Keratinocyte (primary cell): Measurements from ENCODE around the gene CASZ1. TPM values are rescaled to one million over a fixed set of nuclear protein-coding genes. Genes with fewer than 3 reads are reported as not detected.

Experiments used
- DNase-seq: peaks from one replicate; pipeline ENCODE4 v3.0.0-alpha.2; 2011; ENCODE audit warnings: low read depth, missing footprints, low spot score
- FAIRE-seq: peaks from 2 replicates; lab custom pipeline; 2011; peaks lifted over from hg19 to GRCh38; lab: Jason Lieb, UNC
- H2AFZ ChIP-seq: 2 replicates; pipeline ENCODE4 v1.6.0; 2012; ENCODE audit warnings: low read length, control low read depth, inconsistent platforms; ENCODE audit not compliant: control insufficient read depth
- H3K27ac ChIP-seq: 2 replicates; pipeline ENCODE4 v1.5.1; 2011; ENCODE audit warnings: low read length; ENCODE audit not compliant: control insufficient read depth, insufficient read depth
- H3K27me3 ChIP-seq: 3 replicates; pipeline ENCODE4 v1.6.0; 2011; ENCODE audit warnings: low read length; ENCODE audit not compliant: control insufficient read depth, insufficient read depth; ENCODE audit errors: extremely low read depth
- H3K36me3 ChIP-seq, 2 experiments: 2 replicates in 1 of 2; 3 replicates in 1 of 2; pipeline ENCODE4 v1.5.1; 2011; ENCODE audit warnings: low read length in 2 of 2, mild to moderate bottlenecking in 1 of 2; ENCODE audit not compliant: control insufficient read depth in 2 of 2, insufficient read depth in 2 of 2; ENCODE audit errors: extremely low read depth in 1 of 2
- H3K4me1 ChIP-seq: 3 replicates; pipeline ENCODE4 v1.5.1; 2011; ENCODE audit warnings: low read length; ENCODE audit not compliant: control insufficient read depth, insufficient read depth; ENCODE audit errors: extremely low read depth
- H3K4me2 ChIP-seq: 3 replicates; pipeline ENCODE4 v1.6.0; 2011; ENCODE audit warnings: low read depth, low read length; ENCODE audit not compliant: control insufficient read depth, insufficient read depth; ENCODE audit errors: extremely low read depth
- H3K4me3 ChIP-seq, 3 experiments: fragments of 200-600 bp in 1 of 3; sonication (generic) in 1 of 3; 2 replicates in 2 of 3; 3 replicates in 1 of 3; pipeline ENCODE4 v1.5.1; 2011 to 2016; ENCODE audit warnings: low read length in 3 of 3, mild to moderate bottlenecking in 3 of 3, control low read depth in 2 of 3, inconsistent platforms in 1 of 3, low read depth in 1 of 3, mixed read lengths in 1 of 3, mixed run types in 1 of 3, moderate library complexity in 1 of 3; ENCODE audit not compliant: control insufficient read depth in 2 of 3, insufficient read depth in 2 of 3; ENCODE audit errors: extremely low read depth in 1 of 3
- H3K79me2 ChIP-seq: 2 replicates; pipeline ENCODE4 v1.6.0; 2012; ENCODE audit warnings: low read length; ENCODE audit not compliant: control insufficient read depth, insufficient read depth
- H3K9ac ChIP-seq: 3 replicates; pipeline ENCODE4 v1.6.0; 2011; ENCODE audit warnings: low read length; ENCODE audit not compliant: control insufficient read depth, insufficient read depth; ENCODE audit errors: extremely low read depth
- H3K9me1 ChIP-seq: 3 replicates; pipeline ENCODE4 v1.6.0; 2011; ENCODE audit warnings: low read length; ENCODE audit not compliant: control insufficient read depth, insufficient read depth; ENCODE audit errors: extremely low read depth
- H3K9me3 ChIP-seq: 2 replicates; pipeline ENCODE4 v1.5.1; 2012; ENCODE audit warnings: low read depth, low read length; ENCODE audit not compliant: control insufficient read depth
- H4K20me1 ChIP-seq: 3 replicates; pipeline ENCODE4 v1.6.0; 2011; ENCODE audit warnings: low read length; ENCODE audit not compliant: control insufficient read depth, insufficient read depth; ENCODE audit errors: extremely low read depth
- CTCF ChIP-seq, 3 experiments: IDR thresholded peaks in 1 of 3; conservative IDR thresholded peaks in 1 of 3; optimal IDR thresholded peaks in 1 of 3; 2 replicates in 2 of 3; 3 replicates in 1 of 3; pipeline versions ENCODE3 to v1.5.1; 2011; ENCODE audit warnings: low read length in 3 of 3, mild to moderate bottlenecking in 3 of 3, moderate library complexity in 2 of 3, control low read depth in 1 of 3, inconsistent platforms in 1 of 3; ENCODE audit not compliant: insufficient read depth in 2 of 3; ENCODE audit errors: extremely low read depth in 1 of 3
- EZH2 ChIP-seq: IDR thresholded peaks from one replicate; pipeline ENCODE4 v1.6.1; 2012; ENCODE audit warnings: inconsistent platforms, mild to moderate bottlenecking, low read length, moderate library complexity
- dilution Hi-C: fragments of 300-500 bp; cut with MboI; formaldehyde crosslinking; loops from one replicate; pipeline ENCODE4 v1.7.0; 2020; ENCODE audit warnings: low sequenced_read_pairs; ENCODE audit not compliant: extremely low pct_ligation_motif_present
- polyA plus RNA-seq, 5 experiments: library from polyadenylated mRNA; depleted of rRNA in 3 of 5; stranded (reverse) in 3 of 5; stranded (forward) in 1 of 5; unstranded in 1 of 5; fragments of >200 nt; gene quantifications; 1 replicate in 1 of 5; 2 replicates in 3 of 5; 3 replicates in 1 of 5; pipeline versions ENCODE4 v1.2.1 to v1.2.3, GENCODE V29; 2011 to 2012; ENCODE audit warnings: missing spikeins in 2 of 5, low read depth in 1 of 5, low replicate concordance in 1 of 5

CASZ1 gene
- polyA plus RNA-seq, 1 donor (not counting 4 experiments of a cell fraction or from before 2014, with no cell fraction given): 2.8 TPM

GRCh38 chr1:10648689-10649516, 147.5 kb downstream of the CASZ1 start:
- Histone ChIP-seq H3K4me3 (no peak overlapping the region), H3K27me3 (no peaks in the 10 kb centered on the region), H3K27ac (no peak overlapping the region), H3K4me1 (peaks cover 19% of the 10 kb centered on the region), H3K4me2 (no peak overlapping the region), H2AFZ (no peak overlapping the region), H4K20me1 (no peaks in the 10 kb centered on the region), H3K9me1 (no peaks in the 10 kb centered on the region), H3K36me3 (peaks cover 0 to 10% of the 10 kb centered on the region in 2 experiments), H3K9me3 (no peaks in the 10 kb centered on the region), H3K9ac (no peak overlapping the region), H3K79me2 (no peaks in the 10 kb centered on the region)
- no peak for TF ChIP-seq EZH2
- no peak for TF ChIP-seq CTCF (optimal IDR thresholded peaks at IDR 0.05 in 1 of 3, IDR thresholded peaks at IDR 0.05 in 1 of 3, conservative IDR thresholded peaks at IDR 0.05 in 1 of 3; ENCODE audit: extremely low read depth in 1 of 3, insufficient read depth in 2 of 3, low read length in 3 of 3)
- dilution Hi-C loops: no loop called here
- DNase-seq (no peak), FAIRE-seq (no peak)

GRCh38 chr1:10647414-10648170, 148.9 kb downstream of the CASZ1 start:
- Histone ChIP-seq H3K9me1 (no peaks in the 10 kb centered on the region), H3K27ac (no peak overlapping the region), H3K79me2 (no peaks in the 10 kb centered on the region), H4K20me1 (no peaks in the 10 kb centered on the region), H3K4me3 (no peak overlapping the region), H2AFZ (no peak overlapping the region), H3K9me3 (no peaks in the 10 kb centered on the region), H3K4me1 (peaks cover 26% of the 10 kb centered on the region), H3K4me2 (no peak overlapping the region), H3K36me3 (peaks cover 0 to 6% of the 10 kb centered on the region in 2 experiments), H3K9ac (no peak overlapping the region), H3K27me3 (no peaks in the 10 kb centered on the region)
- FAIRE-seq: no peak
- dilution Hi-C loops: no loop called here
- TF ChIP-seq CTCF (optimal IDR thresholded peaks at IDR 0.05 in 1 of 3, IDR thresholded peaks at IDR 0.05 in 1 of 3, conservative IDR thresholded peaks at IDR 0.05 in 1 of 3; ENCODE audit: extremely low read depth in 1 of 3, insufficient read depth in 2 of 3, low read length in 3 of 3): no peak
- TF ChIP-seq EZH2: no peak
- DNase-seq: no peak
